Tibial artery (tissue), 4 donors: ENCODE measurements around the gene RASGRP2.

Source experiments
- DNase-seq, 2 donors: peaks; one replicate each; pipeline ENCODE4 v3.0.0-alpha.2; 2019
- H3K27ac ChIP-seq, 2 donors: fragments of 200-600 bp; sonication (generic) in 1 of 2; 1 replicate in 1 of 2; 2 replicates in 1 of 2; pipeline ENCODE4 v1.5.1; 2018 to 2019; ENCODE audit warnings: mild to moderate bottlenecking in 1 of 2
- H3K27me3 ChIP-seq, 2 donors: fragments of 200-600 bp; sonication (generic) in 1 of 2; one replicate each; pipeline versions ENCODE4 v1.5.1 to v1.6.0; 2016 to 2019
- H3K36me3 ChIP-seq, 3 donors: fragments of 200-600 bp; sonication (generic) in 2 of 3; one replicate each; pipeline ENCODE4 v1.5.1; 2016 to 2019; ENCODE audit warnings: mild to moderate bottlenecking in 2 of 3
- H3K4me1 ChIP-seq, 4 donors: fragments of 200-600 bp; sonication (generic) in 2 of 4; 1 replicate in 3 of 4; 2 replicates in 1 of 4; pipeline ENCODE4 v1.5.1; 2016 to 2019
- H3K4me3 ChIP-seq, 2 donors: fragments of 200-600 bp; sonication (generic) in 1 of 2; 1 replicate in 1 of 2; 2 replicates in 1 of 2; pipeline ENCODE4 v1.5.1; 2018 to 2019; ENCODE audit warnings: mild to moderate bottlenecking in 2 of 2
- H3K9me3 ChIP-seq, 3 donors: fragments of 200-600 bp; sonication (generic) in 1 of 3; one replicate each; pipeline ENCODE4 v1.5.1; 2016 to 2019
- CTCF ChIP-seq, 2 experiments: fragments of 200-600 bp in 1 of 2; fragments of 450-650 bp in 1 of 2; IDR thresholded peaks; one replicate each; pipeline ENCODE4 v1.5.1; 2017 to 2019; ENCODE audit warnings: antibody characterized with exemption in 2 of 2, mild to moderate bottlenecking in 1 of 2, moderate library complexity in 1 of 2
- intact Hi-C: fragments of 100-400 bp; cut with DNase I; formaldehyde crosslinking; loops from one replicate; pipeline ENCODE4 v1.15.0; 2023; ENCODE audit warnings: low total_unique reads

The RASGRP2 gene

GRCh38 chr11:64754124-64754918 lies 10.4 kb upstream of the RASGRP2 start:
- no peak for TF ChIP-seq CTCF (IDR thresholded peaks at IDR 0.05)
- peaks cover 18 to 60% (median 27%) of the 10 kb centered on the region in 3 donors for H3K36me3 ChIP-seq
- intact Hi-C loops: no loop called here
- H3K4me3 ChIP-seq: no peak overlapping the region
- peak in 1 of 2 donors; percentile 14 for DNase-seq
- no peaks in the 10 kb centered on the region for H3K27me3 ChIP-seq
- no peak overlapping the region for H3K27ac ChIP-seq
- peaks cover 0 to 13% (median 10%) of the 10 kb centered on the region in 4 donors for H3K4me1 ChIP-seq
- H3K9me3 ChIP-seq: no peaks in the 10 kb centered on the region

- DNase-seq: peak in 1 of 2 donors; percentile 13
- Histone ChIP-seq H3K27ac (no peak overlapping the region), H3K9me3 (no peaks in the 10 kb centered on the region), H3K27me3 (no peaks in the 10 kb centered on the region), H3K4me1 (peaks cover 0 to 5% (median 3%) of the 10 kb centered on the region in 4 donors), H3K4me3 (no peak overlapping the region), H3K36me3 (peaks cover 18 to 60% (median 27%) of the 10 kb centered on the region in 3 donors)
- intact Hi-C loops: no loop called here
- TF ChIP-seq CTCF (IDR thresholded peaks at IDR 0.05): no peak
Observed at GRCh38 chr11:64753380-64754123, 9.6 kb upstream of the RASGRP2 start.

GRCh38 chr11:64753019-64753379 lies 9.1 kb upstream of the RASGRP2 start:
- Histone ChIP-seq H3K27ac (no peak overlapping the region), H3K4me3 (no peak overlapping the region), H3K4me1 (no peaks in the 10 kb centered on the region), H3K9me3 (no peaks in the 10 kb centered on the region), H3K27me3 (no peaks in the 10 kb centered on the region), H3K36me3 (peaks cover 18 to 60% (median 27%) of the 10 kb centered on the region in 3 donors)
- TF ChIP-seq CTCF (IDR thresholded peaks at IDR 0.05): no peak
- DNase-seq: peak in 1 of 2 donors; percentile 19
- intact Hi-C loops: no loop called here

- no peak for TF ChIP-seq CTCF (IDR thresholded peaks at IDR 0.05)
- no peaks in the 10 kb centered on the region for H3K27me3 ChIP-seq
- intact Hi-C loops: no loop called here
- H3K4me3 ChIP-seq: no peak overlapping the region
- H3K27ac ChIP-seq: no peak overlapping the region
- DNase-seq: peak in 1 of 2 donors; percentile 11
- no peaks in the 10 kb centered on the region for H3K4me1 ChIP-seq
- H3K36me3 ChIP-seq: peaks cover 18 to 60% (median 27%) of the 10 kb centered on the region in 3 donors
- H3K9me3 ChIP-seq: no peaks in the 10 kb centered on the region
Observed at GRCh38 chr11:64752175-64752970, 8.4 kb upstream of the RASGRP2 start.

- Histone ChIP-seq H3K4me1 (peaks cover 0 to 1% (median under 1%) of the 10 kb centered on the region in 4 donors), H3K4me3 (no peak overlapping the region), H3K27ac (no peak overlapping the region), H3K27me3 (no peaks in the 10 kb centered on the region), H3K9me3 (no peaks in the 10 kb centered on the region), H3K36me3 (peaks cover 18 to 60% (median 27%) of the 10 kb centered on the region in 3 donors)
- intact Hi-C loops: no loop called here
- TF ChIP-seq CTCF (IDR thresholded peaks at IDR 0.05): no peak
- DNase-seq: peak in 1 of 2 donors; percentile 10
Observed at GRCh38 chr11:64751580-64751979, 7.6 kb upstream of the RASGRP2 start.
